Muscle of arm (tissue), 12 donors: ENCODE measurements around the gene GSTO2. TPM values are rescaled to one million over a fixed set of nuclear protein-coding genes. Genes with fewer than 3 reads are reported as not detected.

Experiments
- DNase-seq: peaks from one replicate; pipeline ENCODE4 v3.0.0-alpha.2; 2013
- polyA plus RNA-seq, 12 donors: library from polyadenylated mRNA; unstranded; fragments of 120-200 nt; gene quantifications; one replicate each; pipeline ENCODE4 v1.2.1, GENCODE V29; 2013; ENCODE audit not compliant: insufficient read length in 12 of 12

Gene GSTO2
- polyA plus RNA-seq, 12 donors = 0.60 to 11.2 (median 0.93) TPM; not detected in 2

GRCh38 chr10:104337985-104338735 is 69.2 kb downstream of the GSTO2 start, which contains the start of gene ITPRIP:
ITPRIP (minus strand) TSS chr10:104338465; CDS start chr10:104316051, 22,414 bp downstream.
- peak; percentile 84 for DNase-seq

GRCh38 chr10:104339469-104340110 is 70.6 kb downstream of the GSTO2 start:
- DNase-seq = peak; percentile 92

GRCh38 chr10:104340111-104340526 is 71.1 kb downstream of the GSTO2 start:
- no peak for DNase-seq

GRCh38 chr10:104340641-104341040 is 71.7 kb downstream of the GSTO2 start:
- DNase-seq = no peak

GRCh38 chr10:104342941-104343411 is 74.0 kb downstream of the GSTO2 start:
- no peak for DNase-seq

- DNase-seq = no peak
These were observed 75.2 kb downstream of the GSTO2 start for GRCh38 chr10:104344219-104344618.

GRCh38 chr10:104345515-104345914 is 76.5 kb downstream of the GSTO2 start:
- DNase-seq = no peak

GRCh38 chr10:104345941-104346340 is 77.0 kb downstream of the GSTO2 start:
- no peak for DNase-seq

GRCh38 chr10:104347295-104348045 is 78.5 kb downstream of the GSTO2 start:
- no peak for DNase-seq

- no peak for DNase-seq
These were observed 79.6 kb downstream of the GSTO2 start for GRCh38 chr10:104348601-104349000.

- DNase-seq = no peak
These were observed 80.7 kb downstream of the GSTO2 start for GRCh38 chr10:104349623-104350126.

- no peak for DNase-seq
These were observed 81.2 kb downstream of the GSTO2 start for GRCh38 chr10:104350127-104350635.

GRCh38 chr10:104351061-104351702 is 82.2 kb downstream of the GSTO2 start:
- DNase-seq = no peak

GRCh38 chr10:104351919-104352318 is 82.9 kb downstream of the GSTO2 start:
- DNase-seq = no peak

- DNase-seq = peak; percentile 76
These were observed 84.5 kb downstream of the GSTO2 start, which contains the start of gene CFAP58 for GRCh38 chr10:104353325-104354048. CFAP58 (plus strand) TSS chr10:104353833; CDS start chr10:104353898, 65 bp downstream.

Other genes starting within 250 kb of the GSTO2 start
- gene COL17A1, start 183.3 kb upstream of the GSTO2 start, polyA plus RNA-seq = 100 to 1,000 TPM in 1 of 12 donors, 10 to 100 TPM in 2, 1 to 10 TPM in 3, under 1 TPM in 3, not detected in 3; 0.13 to 330 (median 1.5) TPM
- 1 to 10 TPM in 11 of 12 donors, not detected in 1; 5.4 to 8.1 (median 7.0) TPM for gene SFR1, start 147.0 kb upstream of the GSTO2 start, polyA plus RNA-seq
- 1 to 10 TPM in 1 of 12 donors, under 1 TPM in 9, not detected in 2; 0.18 to 1.6 (median 0.36) TPM for gene CFAP43, start 36.8 kb upstream of the GSTO2 start, polyA plus RNA-seq
- gene GSTO1, start 14.3 kb upstream of the GSTO2 start, polyA plus RNA-seq = 10 to 100 TPM in 11 of 12 donors, not detected in 1; 33.0 to 62.2 (median 39.8) TPM
- gene ITPRIP, start 69.3 kb downstream of the GSTO2 start, polyA plus RNA-seq = 10 to 100 TPM in 2 of 12 donors, 1 to 10 TPM in 9, not detected in 1; 6.1 to 16.0 (median 7.8) TPM
- 1 to 10 TPM in 1 of 12 donors, under 1 TPM in 9, not detected in 2; 0.26 to 1.2 (median 0.51) TPM for gene CFAP58, start 84.6 kb downstream of the GSTO2 start, polyA plus RNA-seq